ENCODE results near the gene RBM38. TPM values are rescaled to one million over a fixed set of nuclear protein-coding genes. Genes with fewer than 3 reads are reported as not detected.

Gene RBM38
- total RNA-seq = 2.8 and 6.0 TPM in 2 replicates

GRCh38 chr20:57390604-57391438 is at the start of gene RBM38:
Gene RBM38, plus strand, starts transcription at chr20:57391396. Its CDS starts 186 bp downstream, at chr20:57391582.

GRCh38 chr20:57351042-57351783 is 40.0 kb upstream of the RBM38 start, which contains the start of gene RAE1:
Gene RAE1, plus strand, starts transcription at chr20:57351255. Its CDS starts 2,784 bp downstream, at chr20:57354039.

Other genes starting within 250 kb of the RBM38 start
- gene BMP7, start 124.8 kb upstream of the RBM38 start, total RNA-seq = 0.28 TPM in 1 of 2 replicates, not detected in the other
- gene SPO11, start 61.6 kb upstream of the RBM38 start, total RNA-seq = not detected in 2 replicates
- gene RAE1, start 40.1 kb upstream of the RBM38 start, total RNA-seq = 18.5 and 25.2 TPM in 2 replicates
- gene CTCFL, start 133.7 kb downstream of the RBM38 start, total RNA-seq = not detected in 2 replicates
- 0.14 TPM in 1 of 2 replicates, not detected in the other for gene PCK1, start 169.7 kb downstream of the RBM38 start, total RNA-seq
- under 0.01 TPM in 1 of 2 replicates, not detected in the other for gene ZBP1, start 229.0 kb downstream of the RBM38 start, total RNA-seq